CD4-positive, alpha-beta T cell (primary cell): ENCODE data around the gene VGLL3. TPM values are rescaled to one million over a fixed set of nuclear protein-coding genes. Genes with fewer than 3 reads are reported as not detected.

Source experiments
- ATAC-seq: fragments of 200-7000 bp; cut with Tn5 transposase; one replicate; pipeline ENCODE4 v1.10.0; 2022; ENCODE audit warnings: mild to moderate bottlenecking; ENCODE audit not compliant: poor library complexity
- CTCF ChIA-PET: fragments of 350-600 bp; sonication (Branson Sonifier 250); formaldehyde crosslinking; loops from one replicate; lab custom pipeline; 2021; ENCODE audit warnings: antibody characterized with exemption, inconsistent platforms; lab: Charles Lee
- POLR2A ChIA-PET: fragments of 350-600 bp; sonication (Branson Sonifier 250); formaldehyde crosslinking; loops from one replicate; lab custom pipeline; 2021; ENCODE audit warnings: antibody characterized with exemption, inconsistent platforms; lab: Charles Lee
- DNase-seq, 14 experiments: peaks; one replicate each; pipeline ENCODE4 v3.0.0-alpha.2; 2013 to 2020; ENCODE audit warnings: mixed read lengths in 2 of 14
- H3K27ac ChIP-seq, 2 donors: one replicate each; pipeline versions ENCODE4 v1.5.1 to v1.7.0; 2013; ENCODE audit warnings: low read length in 2 of 2, low read depth in 1 of 2, mild to moderate bottlenecking in 1 of 2
- H3K27me3 ChIP-seq, 2 experiments: 1 replicate in 1 of 2; 2 replicates in 1 of 2; pipeline versions ENCODE4 v1.6.1 to v1.7.0; 2013; ENCODE audit warnings: low read length in 2 of 2, control low read depth in 1 of 2, mild to moderate bottlenecking in 1 of 2, moderate library complexity in 1 of 2; ENCODE audit not compliant: insufficient read depth in 2 of 2, control insufficient read depth in 1 of 2
- H3K36me3 ChIP-seq: one replicate; pipeline ENCODE4 v1.6.1; 2013; ENCODE audit warnings: low read length, control low read depth; ENCODE audit not compliant: insufficient read depth
- H3K4me1 ChIP-seq: one replicate; pipeline ENCODE4 v1.6.1; 2013; ENCODE audit warnings: low read length, control low read depth; ENCODE audit not compliant: insufficient read depth
- H3K4me3 ChIP-seq: one replicate; pipeline ENCODE4 v1.5.1; 2013; ENCODE audit warnings: mild to moderate bottlenecking, low read length, moderate library complexity
- H3K9me3 ChIP-seq, 2 experiments: 1 replicate in 1 of 2; 2 replicates in 1 of 2; pipeline versions ENCODE4 v1.6.1 to v1.7.0; 2013; ENCODE audit warnings: low read length in 2 of 2, mild to moderate bottlenecking in 2 of 2, control low read depth in 1 of 2, moderate library complexity in 1 of 2; ENCODE audit not compliant: control insufficient read depth in 1 of 2, insufficient read depth in 1 of 2
- H3K27ac Mint-ChIP-seq: one replicate; pipeline ENCODE4 v1.8.0; 2020; ENCODE audit warnings: mixed read lengths
- H3K27me3 Mint-ChIP-seq: one replicate; pipeline ENCODE4 v1.8.0; 2021; ENCODE audit warnings: mixed read lengths
- H3K36me3 Mint-ChIP-seq: one replicate; pipeline ENCODE4 v1.8.0; 2021; ENCODE audit warnings: low read depth, mixed read lengths
- H3K4me1 Mint-ChIP-seq: one replicate; pipeline ENCODE4 v1.8.0; 2021; ENCODE audit warnings: low read depth, mixed read lengths
- H3K4me3 Mint-ChIP-seq: one replicate; pipeline ENCODE4 v1.8.0; 2020; ENCODE audit warnings: mild to moderate bottlenecking, mixed read lengths
- H3K9me3 Mint-ChIP-seq: one replicate; pipeline ENCODE4 v1.8.0; 2020; ENCODE audit warnings: mixed read lengths
- intact Hi-C, 2 experiments: fragments of 100-400 bp; cut with DNase I in 1 of 2; cut with micrococcal nuclease in 1 of 2; formaldehyde crosslinking; loops; one replicate each; pipeline versions ENCODE4 v1.15.1 to v1.9.0; 2023 to 2025; cut with DNase I, micrococcal nuclease
- total RNA-seq, 174 experiments: library from RNA in 2 of 174; stranded (reverse) in 2 of 174; gene quantifications; one replicate each; pipeline ENCODE4 v1.2.3 and lab custom pipeline; 2021 to 2026
- TF ChIP-seq, protein P1 (sequence below): fragments of 200-600 bp; IDR thresholded peaks from one replicate; pipeline ENCODE4 v1.8.0; 2022; ENCODE audit warnings: antibody characterized with exemption, mild to moderate bottlenecking

VGLL3 gene
- total RNA-seq, 2 experiments from 2014 or later, result not detected

DNA sequence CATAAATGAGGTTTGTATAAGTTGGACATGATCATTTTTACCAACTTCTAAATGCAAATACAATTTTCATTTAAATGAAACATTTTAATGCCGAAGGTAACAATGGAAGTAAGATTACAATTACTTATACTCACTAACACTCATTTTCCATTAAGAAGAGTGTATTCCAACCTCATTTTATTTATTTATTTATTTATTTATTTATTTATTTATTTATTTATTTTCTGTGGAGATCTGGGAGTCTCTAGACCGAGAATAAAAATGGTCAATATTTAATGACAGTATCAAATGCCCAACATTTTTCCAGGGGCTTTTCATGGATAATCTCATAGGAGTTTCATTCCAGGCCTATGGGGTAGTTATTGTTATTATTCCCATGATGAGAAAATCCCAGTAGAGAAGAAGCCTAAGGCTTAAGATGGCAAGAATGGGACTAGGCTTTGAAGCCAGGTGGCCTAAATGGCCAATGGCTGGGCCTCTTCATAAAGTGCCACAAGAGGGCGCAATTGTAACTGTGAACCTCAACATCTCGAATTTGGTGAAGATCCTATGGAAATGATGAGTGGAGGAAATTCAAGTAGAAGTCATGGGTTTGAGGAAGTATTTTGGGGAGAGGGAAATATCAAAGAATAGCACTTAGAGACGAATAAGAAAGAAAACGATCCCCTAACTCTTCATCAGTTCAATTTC is 21.3 kb downstream of the VGLL3 start:
- CTCF ChIA-PET, result no interaction called here
- POLR2A ChIA-PET, result no interaction called here
- H3K4me3 Mint-ChIP-seq, result no peak overlapping the region

DNA sequence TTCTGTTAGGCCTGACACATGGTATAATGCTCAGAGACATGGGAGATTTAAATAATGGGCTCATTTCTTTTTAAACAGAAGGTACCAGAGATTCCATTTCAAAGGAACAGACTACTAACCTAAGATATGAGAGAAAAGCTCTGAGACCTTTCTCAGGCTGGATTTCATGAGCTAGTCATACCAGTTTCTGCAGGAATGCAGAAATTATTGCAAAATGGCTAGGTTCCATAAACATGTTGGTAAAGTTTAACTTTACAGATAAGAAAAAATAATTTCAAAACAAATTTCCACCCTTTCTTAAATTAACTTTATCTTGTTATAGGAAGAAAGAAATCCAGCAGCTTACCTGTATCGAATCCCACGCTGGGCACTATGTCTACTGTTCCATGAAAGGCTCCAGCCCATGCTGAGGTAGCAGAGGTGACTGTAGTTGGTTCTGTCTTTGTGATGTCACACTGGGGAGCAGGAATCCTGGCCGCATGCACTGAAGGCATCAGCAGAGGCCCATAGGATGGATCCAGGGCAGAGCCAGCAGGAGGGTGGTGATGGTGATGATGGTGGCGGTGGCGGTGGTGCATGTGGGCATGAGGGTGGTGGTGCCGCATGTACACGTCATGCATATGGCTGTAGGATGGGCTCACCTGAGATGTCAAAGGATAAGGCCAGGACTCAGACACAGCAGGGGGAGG is 22.6 kb downstream of the VGLL3 start:
- no peak overlapping the region for H3K4me3 Mint-ChIP-seq
- DNase-seq (no peak), ATAC-seq (no peak)
- ChIA-PET POLR2A (no interaction called here), CTCF (no interaction called here)
- H3K36me3 Mint-ChIP-seq, result no peaks in the 10 kb centered on the region
- no peaks in the 10 kb centered on the region for H3K4me1 Mint-ChIP-seq
- no peak overlapping the region for H3K4me3 ChIP-seq
- H3K36me3 ChIP-seq, result no peaks in the 10 kb centered on the region
- TF ChIP-seq, protein P1, sequence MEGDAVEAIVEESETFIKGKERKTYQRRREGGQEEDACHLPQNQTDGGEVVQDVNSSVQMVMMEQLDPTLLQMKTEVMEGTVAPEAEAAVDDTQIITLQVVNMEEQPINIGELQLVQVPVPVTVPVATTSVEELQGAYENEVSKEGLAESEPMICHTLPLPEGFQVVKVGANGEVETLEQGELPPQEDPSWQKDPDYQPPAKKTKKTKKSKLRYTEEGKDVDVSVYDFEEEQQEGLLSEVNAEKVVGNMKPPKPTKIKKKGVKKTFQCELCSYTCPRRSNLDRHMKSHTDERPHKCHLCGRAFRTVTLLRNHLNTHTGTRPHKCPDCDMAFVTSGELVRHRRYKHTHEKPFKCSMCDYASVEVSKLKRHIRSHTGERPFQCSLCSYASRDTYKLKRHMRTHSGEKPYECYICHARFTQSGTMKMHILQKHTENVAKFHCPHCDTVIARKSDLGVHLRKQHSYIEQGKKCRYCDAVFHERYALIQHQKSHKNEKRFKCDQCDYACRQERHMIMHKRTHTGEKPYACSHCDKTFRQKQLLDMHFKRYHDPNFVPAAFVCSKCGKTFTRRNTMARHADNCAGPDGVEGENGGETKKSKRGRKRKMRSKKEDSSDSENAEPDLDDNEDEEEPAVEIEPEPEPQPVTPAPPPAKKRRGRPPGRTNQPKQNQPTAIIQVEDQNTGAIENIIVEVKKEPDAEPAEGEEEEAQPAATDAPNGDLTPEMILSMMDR, result no peak
- no peaks in the 10 kb centered on the region for H3K27me3 Mint-ChIP-seq
- peaks cover 0 to 5% of the 10 kb centered on the region in 2 experiments for H3K9me3 ChIP-seq
- intact Hi-C loops, result no loop called here
- no peaks in the 10 kb centered on the region for H3K27me3 ChIP-seq
- H3K27ac Mint-ChIP-seq, result no peak overlapping the region
- H3K9me3 Mint-ChIP-seq, result peaks cover 5% of the 10 kb centered on the region
- no peaks in the 10 kb centered on the region for H3K4me1 ChIP-seq
- no peak overlapping the region for H3K27ac ChIP-seq

More for the DNA sequence above, 21.3 kb downstream of the VGLL3 start:
- Histone ChIP-seq H3K4me1 (no peaks in the 10 kb centered on the region), H3K4me3 (no peak overlapping the region), H3K36me3 (no peaks in the 10 kb centered on the region), H3K27ac (no peak overlapping the region), H3K9me3 (peaks cover 0 to 5% of the 10 kb centered on the region in 2 experiments), H3K27me3 (no peaks in the 10 kb centered on the region)
- Mint-ChIP-seq H3K27me3 (no peaks in the 10 kb centered on the region), H3K9me3 (no peaks in the 10 kb centered on the region), H3K27ac (no peak overlapping the region), H3K36me3 (no peaks in the 10 kb centered on the region), H3K4me1 (no peaks in the 10 kb centered on the region)
- intact Hi-C loops, result no loop called here
- ATAC-seq, result no peak
- DNase-seq, result peak in 3 of 14 experiments; percentile 4 to 10 (median 9)
- TF ChIP-seq, protein P1, result no peak

GRCh38 chr3:86967062-86967461 is 23.9 kb downstream of the VGLL3 start:
- no peaks in the 10 kb centered on the region for H3K4me1 Mint-ChIP-seq
- H3K9me3 Mint-ChIP-seq, result peaks cover 8% of the 10 kb centered on the region
- no peaks in the 10 kb centered on the region for H3K36me3 ChIP-seq
- TF ChIP-seq, protein P1, result no peak
- H3K4me1 ChIP-seq, result no peaks in the 10 kb centered on the region
- DNase-seq, result no peak
- no peak for ATAC-seq
- ChIA-PET POLR2A (no interaction called here), CTCF (no interaction called here)
- H3K4me3 Mint-ChIP-seq, result no peak overlapping the region
- no peak overlapping the region for H3K27ac Mint-ChIP-seq
- H3K27me3 Mint-ChIP-seq, result no peaks in the 10 kb centered on the region
- intact Hi-C loops, result no loop called here
- H3K4me3 ChIP-seq, result no peak overlapping the region
- H3K9me3 ChIP-seq, result peaks cover 0 to 5% of the 10 kb centered on the region in 2 experiments
- H3K27ac ChIP-seq, result no peak overlapping the region
- H3K36me3 Mint-ChIP-seq, result no peaks in the 10 kb centered on the region
- no peaks in the 10 kb centered on the region for H3K27me3 ChIP-seq
